HG02938 (cell line): ENCODE measurements around the gene ELL.

Source experiments
- ATAC-seq: cut with Tn5 transposase; IDR thresholded peaks from one replicate; pipeline ENCODE4 v1.9.1; 2021; ENCODE audit warnings: mild to moderate bottlenecking, moderate library complexity; ENCODE audit not compliant: unreplicated experiment

ELL gene

DNA sequence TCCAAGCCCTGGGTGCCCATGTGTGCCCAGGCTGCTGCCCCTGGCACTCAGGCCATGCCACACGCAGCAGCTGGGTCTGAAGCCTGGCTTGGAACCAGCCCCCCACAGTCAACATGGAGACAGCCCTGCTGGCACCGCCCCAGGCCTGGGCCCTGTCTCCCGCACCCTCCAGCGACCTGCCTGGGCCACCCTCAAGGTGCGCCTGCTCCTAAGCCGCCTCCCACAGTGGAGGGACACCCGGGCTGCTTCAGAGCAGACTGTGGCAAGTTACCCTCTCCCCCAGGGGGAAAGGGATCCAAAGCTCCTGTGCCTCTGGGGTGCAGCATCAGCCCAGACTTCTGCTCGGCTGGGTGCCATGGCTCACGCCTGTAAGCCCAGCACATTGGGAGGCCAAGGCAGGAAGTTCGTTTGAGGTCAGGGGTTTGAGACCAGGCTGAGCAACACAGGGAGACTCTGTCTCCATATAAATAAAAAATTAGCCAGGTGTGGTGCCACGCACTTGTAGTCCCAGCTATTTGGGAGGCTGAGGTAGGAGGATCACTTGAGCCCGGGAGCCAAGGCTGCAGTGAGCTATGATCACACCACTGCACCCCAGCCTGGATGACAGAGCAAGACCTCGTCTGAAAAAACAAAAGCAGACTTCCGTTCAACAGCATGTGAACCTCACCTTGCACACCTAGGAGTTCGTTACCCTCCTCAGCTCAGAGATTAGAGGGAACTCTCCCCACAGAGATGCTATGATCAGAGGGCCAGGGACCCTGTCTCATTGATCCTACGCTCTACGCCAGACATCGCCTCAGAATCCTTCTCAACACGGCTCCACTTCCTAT lies 15.6 kb downstream of the ELL start:
- no peak for ATAC-seq

DNA sequence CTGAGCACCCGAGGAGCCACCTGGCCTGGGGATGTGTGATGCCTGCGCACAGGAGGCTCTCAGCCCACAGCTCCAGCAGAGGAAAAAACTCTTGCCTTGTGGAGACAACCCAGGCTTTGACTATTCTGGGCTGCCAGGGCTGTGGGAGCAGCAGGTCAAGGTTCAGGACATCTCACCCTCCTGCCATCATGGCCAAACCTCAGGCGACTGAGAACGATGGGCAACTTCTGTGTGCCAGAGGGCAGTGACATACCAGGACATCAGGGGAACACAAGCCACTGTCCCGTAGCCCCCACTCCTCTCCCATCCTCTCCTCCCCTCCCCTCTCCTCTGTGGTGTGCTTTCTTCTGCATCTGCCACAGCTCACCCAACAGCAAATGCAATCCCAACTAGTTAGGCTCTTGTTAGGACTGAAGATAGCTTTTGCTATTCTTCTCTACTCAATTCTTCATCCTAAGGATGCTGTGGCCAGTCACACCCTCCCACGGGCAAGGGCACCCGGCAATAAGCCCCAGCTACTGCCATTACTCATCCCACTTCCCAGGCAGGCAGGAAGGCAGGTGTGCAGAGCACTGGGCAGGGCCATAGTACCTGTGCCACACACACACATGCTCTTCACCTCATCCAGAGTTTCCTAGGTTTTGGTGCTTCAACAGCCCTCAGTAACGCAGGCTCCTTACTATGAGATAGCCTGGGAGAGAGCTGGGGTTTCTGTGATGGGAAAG lies 16.8 kb downstream of the ELL start:
- ATAC-seq, result no peak

DNA sequence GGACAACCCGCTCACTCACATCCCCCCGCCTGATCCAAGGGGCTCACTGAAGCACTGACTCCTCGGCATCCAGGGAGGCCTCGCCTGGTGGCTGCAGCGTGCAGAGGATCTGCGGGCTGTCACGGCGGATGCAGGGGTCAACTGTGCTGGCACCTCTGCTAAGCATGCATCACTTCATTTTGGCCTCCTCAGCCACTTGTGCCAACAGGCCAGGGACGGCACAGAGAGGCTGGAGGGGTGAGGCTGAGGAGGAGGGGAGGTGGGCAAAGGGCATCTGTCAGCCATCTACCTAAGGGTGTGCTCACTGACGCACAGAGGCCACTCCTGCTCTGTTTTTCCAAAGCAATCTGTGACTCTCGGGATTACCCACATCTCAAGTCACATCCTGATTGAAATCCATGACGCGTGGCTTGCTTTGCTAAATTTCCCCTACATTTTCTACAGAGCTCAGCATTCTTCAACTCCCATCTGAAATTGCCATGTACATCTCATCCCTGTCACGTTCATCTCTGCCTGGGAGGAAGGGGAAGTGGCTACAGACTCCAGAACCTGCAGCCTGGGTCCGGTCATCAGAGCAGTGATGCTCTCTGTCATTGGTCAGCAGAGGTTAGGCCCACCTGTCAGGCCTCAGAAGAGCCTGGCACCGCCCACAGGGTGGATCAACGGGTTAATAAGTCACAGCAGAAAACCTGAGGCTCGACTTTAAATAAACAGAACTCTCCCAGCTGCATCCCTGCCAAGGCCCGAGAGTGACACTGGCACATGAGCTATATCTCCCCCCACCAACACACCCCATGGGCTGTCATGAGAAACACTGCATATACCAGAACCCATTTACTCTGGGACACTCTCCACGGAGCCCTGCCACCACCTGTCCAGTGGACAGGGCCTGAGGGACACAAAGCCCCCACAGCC lies 17.6 kb downstream of the ELL start:
- ATAC-seq, result no peak

- no peak for ATAC-seq
These were observed 18.4 kb downstream of the ELL start for GRCh38 chr19:18503337-18503970.

DNA sequence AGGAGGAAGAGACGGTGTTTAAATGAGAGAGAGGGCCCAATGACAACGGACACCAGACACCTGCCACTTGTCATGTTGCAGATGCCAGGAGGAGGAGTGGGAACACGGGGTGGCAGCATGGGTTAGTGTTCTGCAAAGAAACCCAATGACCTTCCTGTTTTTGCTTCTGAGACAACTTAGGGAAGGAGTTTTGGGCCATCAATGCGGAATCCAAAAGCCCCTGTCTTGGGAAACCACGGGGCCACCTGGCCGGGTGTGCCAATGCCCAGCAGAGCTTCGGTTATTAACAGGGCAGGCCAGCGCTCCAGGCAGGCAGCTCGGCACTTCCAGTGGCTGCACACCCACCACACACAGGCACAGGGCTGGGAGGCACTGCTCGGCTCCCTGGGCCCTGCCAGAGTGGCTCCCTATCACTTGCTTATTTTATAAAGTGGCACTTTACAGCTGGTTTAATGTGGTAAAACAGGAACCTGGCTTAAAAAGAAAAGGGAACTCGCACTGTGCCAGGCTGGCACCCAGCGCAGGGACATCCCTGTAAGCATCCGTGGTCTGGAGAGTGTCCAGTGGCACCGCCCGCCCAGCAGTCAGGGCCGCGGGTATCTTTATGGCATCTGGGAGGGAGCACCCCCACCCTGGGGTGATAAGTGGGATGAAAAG lies 19.1 kb downstream of the ELL start:
- ATAC-seq, result no peak

GRCh38 chr19:18502246-18502637 lies 19.6 kb downstream of the ELL start:
- no peak for ATAC-seq

GRCh38 chr19:18501832-18502231 lies 20.0 kb downstream of the ELL start:
- ATAC-seq, result no peak

GRCh38 chr19:18501351-18501750 lies 20.5 kb downstream of the ELL start:
- ATAC-seq, result no peak

GRCh38 chr19:18500799-18501198 lies 21.1 kb downstream of the ELL start:
- ATAC-seq, result no peak

GRCh38 chr19:18500376-18500775 lies 21.5 kb downstream of the ELL start:
- ATAC-seq, result no peak

DNA sequence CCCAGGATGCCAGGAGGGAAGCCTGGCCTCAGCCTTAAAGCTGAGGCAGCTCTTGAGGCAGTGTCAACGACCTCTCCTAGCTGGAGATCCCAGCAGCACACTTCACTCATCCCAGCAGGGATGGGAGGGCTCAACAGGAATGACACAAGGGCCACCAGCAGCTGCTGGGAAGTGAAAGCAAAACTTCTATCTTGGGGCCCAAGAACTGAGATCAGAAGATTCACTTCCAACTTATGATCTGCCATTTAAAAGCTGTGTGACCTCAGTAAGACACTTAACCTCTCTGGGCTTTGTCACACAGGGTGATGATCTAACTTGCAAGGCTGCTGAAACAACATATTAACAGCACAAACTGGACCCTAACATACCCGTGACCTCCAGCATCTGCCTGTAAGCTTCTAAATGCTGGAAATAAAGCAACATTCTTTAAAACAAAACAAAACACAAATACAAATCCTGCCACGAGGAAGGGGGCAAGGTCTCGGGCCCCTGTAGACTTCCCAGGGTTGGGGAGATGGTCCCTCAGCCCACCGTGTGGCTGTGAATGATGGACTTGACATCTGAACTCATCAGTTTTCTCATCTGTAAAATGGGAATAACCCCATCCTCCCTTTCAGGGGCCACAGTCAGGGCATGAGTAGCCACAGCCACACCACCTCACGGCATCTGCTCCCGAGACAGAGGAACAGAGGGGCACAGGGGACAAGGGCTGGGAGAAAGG lies 22.7 kb downstream of the ELL start:
- ATAC-seq, result no peak

- no peak for ATAC-seq
These were observed 25.0 kb downstream of the ELL start for GRCh38 chr19:18496980-18497256.

DNA sequence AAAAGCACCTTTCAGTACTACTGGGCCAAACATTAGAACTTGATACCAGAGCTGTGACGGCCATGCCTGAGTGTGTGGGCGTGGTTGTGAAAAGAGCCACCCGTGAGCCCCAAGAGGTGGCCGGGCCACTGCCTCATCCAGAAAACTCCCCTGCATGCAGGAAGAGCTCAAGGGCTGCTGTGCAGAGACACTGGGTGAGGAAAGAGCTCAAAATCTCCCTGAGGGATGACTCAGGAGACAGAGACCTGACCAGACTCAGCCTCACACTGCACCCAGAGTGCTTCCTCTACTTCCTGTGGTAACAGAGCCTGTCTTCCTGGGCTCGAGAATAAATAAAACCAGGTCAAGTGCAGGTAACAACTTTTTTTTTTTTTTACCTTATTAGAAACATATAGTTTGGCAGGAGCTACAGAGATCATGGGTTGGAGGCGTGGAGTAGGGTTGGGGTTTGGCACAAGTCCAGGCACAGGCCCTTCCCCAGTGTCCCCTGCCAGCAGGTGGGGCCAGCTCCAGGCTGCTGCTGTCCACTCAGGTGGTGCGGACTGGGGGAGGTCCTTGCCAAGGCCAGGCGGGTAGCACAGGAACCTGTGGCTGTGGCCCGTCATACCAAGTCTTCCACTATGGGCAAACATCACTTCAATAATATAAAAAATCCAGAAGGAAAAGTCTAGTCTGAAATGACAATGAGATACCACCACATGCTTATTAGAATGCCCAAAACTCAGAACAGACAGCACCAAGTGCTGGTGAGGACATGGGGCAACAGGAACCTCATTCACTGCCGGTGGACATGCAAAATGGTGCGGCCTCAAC lies 25.5 kb downstream of the ELL start:
- no peak for ATAC-seq

- no peak for ATAC-seq
These were observed 26.5 kb downstream of the ELL start for GRCh38 chr19:18495204-18495911.

- ATAC-seq, result no peak
These were observed 27.6 kb downstream of the ELL start for GRCh38 chr19:18494267-18494607.

DNA sequence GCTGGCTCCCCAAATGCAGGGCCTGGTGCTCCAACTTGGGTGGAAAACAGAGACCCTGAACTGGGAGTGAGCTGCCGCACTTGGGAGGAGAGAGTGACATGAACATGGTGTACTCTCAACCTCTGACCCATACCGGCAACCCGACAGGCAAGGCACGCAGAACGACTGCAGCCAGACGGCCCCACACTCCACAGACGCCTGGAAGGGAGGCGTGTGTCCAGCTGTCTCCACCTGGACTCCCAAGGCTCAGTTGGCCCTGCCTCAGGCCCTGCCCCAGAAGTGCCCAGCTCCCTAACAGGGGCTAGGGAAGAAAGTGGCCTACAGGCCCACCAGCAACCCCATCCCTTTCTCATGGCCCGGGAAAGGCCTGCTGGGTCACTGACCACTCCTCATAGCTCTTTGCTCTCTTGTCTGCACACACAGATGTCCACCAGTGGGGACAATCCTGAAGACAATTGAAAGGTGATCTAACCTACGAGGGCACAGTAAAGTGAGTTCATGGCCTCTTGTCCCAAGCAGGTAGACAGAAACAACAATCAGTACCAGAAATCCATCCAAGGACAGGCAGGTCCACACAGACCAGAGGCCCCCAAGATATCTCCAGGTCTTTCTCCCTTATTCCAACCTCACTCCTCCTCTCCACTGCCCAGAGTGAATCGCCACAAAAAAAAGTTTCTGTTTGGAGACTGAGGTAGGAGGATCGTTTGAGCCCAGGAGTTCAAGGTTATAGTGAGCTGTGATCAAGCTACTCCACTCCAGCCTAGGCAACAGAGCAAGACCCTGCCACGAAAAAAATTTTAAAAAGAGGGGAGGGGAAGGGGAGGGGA lies 28.2 kb downstream of the ELL start:
- no peak for ATAC-seq

DNA sequence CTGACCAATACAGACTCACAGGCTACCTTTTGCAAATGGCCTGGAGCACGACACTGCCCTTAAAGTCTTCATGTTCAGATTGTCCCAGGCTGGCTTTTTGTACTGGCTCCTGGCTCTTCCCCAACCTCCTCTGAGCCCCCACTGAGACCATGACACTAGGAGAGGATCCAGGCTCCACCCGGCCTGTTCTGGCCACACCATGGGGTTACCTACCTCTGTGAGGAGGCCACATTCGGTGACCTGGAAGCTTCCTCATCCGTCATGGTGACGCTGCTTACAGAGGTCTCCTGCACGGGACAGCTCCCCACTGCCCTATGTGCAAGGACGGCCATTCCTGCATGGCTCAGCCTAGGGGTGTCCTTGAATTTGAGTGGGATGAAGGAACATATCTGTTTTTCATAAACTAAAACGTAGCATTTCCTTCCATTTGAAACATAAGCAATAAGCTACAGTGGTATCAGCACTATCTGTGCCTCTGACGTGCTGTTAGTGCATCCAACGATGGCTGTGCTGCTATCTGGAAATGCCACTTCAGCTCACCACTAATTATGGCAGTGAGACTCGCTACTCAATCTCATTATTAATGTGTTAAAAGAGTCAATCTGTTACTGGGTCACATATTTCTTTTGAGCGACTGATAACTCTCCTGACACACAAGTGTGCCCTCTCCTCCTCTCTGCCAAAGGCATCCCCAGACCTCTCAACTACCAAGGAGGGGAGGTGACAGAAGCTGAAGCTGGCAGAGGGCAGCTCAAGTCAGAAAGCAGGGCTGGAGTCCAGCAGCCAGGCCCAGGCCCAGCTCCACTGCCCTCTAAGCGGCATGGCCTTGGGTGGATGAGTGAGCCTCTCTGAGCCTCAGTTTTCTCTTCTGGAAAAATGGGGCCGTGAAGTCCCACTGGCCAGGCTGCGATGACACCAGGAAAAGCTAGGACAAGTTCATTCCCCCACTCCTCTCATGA lies 29.6 kb downstream of the ELL start:
- ATAC-seq, result no peak
